Prostate gland (tissue), 2 donors: ENCODE results near the gene TSTD1.

Experiments
- CTCF ChIP-seq, 4 experiments: fragments of 200-600 bp in 2 of 4; fragments of 450-650 bp in 2 of 4; sonication (generic) in 2 of 4; IDR thresholded peaks; 1 replicate in 3 of 4; 2 replicates in 1 of 4; pipeline ENCODE4 v1.5.1; 2016 to 2019; ENCODE audit warnings: antibody characterized with exemption in 4 of 4, mild to moderate bottlenecking in 2 of 4, moderate library complexity in 2 of 4
- POLR2AphosphoS5 ChIP-seq: sonication (generic); formaldehyde crosslinking; IDR thresholded peaks from one replicate; pipeline ENCODE4 v1.6.1; 2017; ENCODE audit warnings: antibody characterized with exemption

GRCh38 chr1:161085165-161085564 is 46.4 kb upstream of the TSTD1 start:
- no peak for TF ChIP-seq CTCF (IDR thresholded peaks at IDR 0.05)
- TF ChIP-seq POLR2AphosphoS5, result no peak
